Measurements from ENCODE around the gene TXNDC12.
A peak's percentile ranks its signal among the peaks of the same experiment; 100 is the strongest.

Gene TXNDC12

GRCh38 chr1:51990478-51990965, 64.5 kb downstream of the TXNDC12 start, which contains the start of gene RAB3B:
Gene RAB3B (minus strand): TSS chr1:51990700. CDS start chr1:51977117, 13,583 bp downstream.
- peak; percentile 80 for DNase-seq

- DNase-seq = no peak
Measured at GRCh38 chr1:51989582-51990477, 65.2 kb downstream of the TXNDC12 start.

- no peak for DNase-seq
Measured at GRCh38 chr1:51988254-51988653, 66.7 kb downstream of the TXNDC12 start.

GRCh38 chr1:51986718-51987117, 68.3 kb downstream of the TXNDC12 start:
- no peak for DNase-seq

GRCh38 chr1:51982161-51982560, 72.8 kb downstream of the TXNDC12 start:
- DNase-seq = no peak

- no peak for DNase-seq
Measured at GRCh38 chr1:51981555-51981954, 73.4 kb downstream of the TXNDC12 start.

GRCh38 chr1:51978099-51978498, 76.9 kb downstream of the TXNDC12 start:
- DNase-seq = no peak

- DNase-seq = no peak
Measured at GRCh38 chr1:51976846-51977602, 78.0 kb downstream of the TXNDC12 start.

GRCh38 chr1:51973587-51974474, 81.2 kb downstream of the TXNDC12 start:
- DNase-seq = no peak
